Neural cell (in vitro differentiated cells): ENCODE measurements around the gene VWF.

ENCODE experiments used
- MXI1 ChIP-seq: fragments of 450-650 bp; conservative IDR thresholded peaks from 2 replicates; pipeline ENCODE4 v1.6.1; 2014; ENCODE audit warnings: antibody characterized with exemption, mild to moderate bottlenecking; ENCODE audit not compliant: poor library complexity, severe bottlenecking
- POLR2AphosphoS5 ChIP-seq: IDR thresholded peaks from 2 replicates; pipeline ENCODE4 v1.6.1; 2012
- TAF1 ChIP-seq: IDR thresholded peaks from 2 replicates; pipeline ENCODE4 v1.6.1; 2012; ENCODE audit warnings: low read depth
- TF ChIP-seq, protein P1 (sequence below): fragments of 450-650 bp; IDR thresholded peaks from 2 replicates; pipeline ENCODE4 v1.5.1; 2014; ENCODE audit warnings: antibody characterized with exemption, mild to moderate bottlenecking, moderate library complexity; ENCODE audit not compliant: poor library complexity, severe bottlenecking
- TF ChIP-seq, protein P2 (sequence below): IDR thresholded peaks from 2 replicates; pipeline ENCODE4 v1.6.1; 2012; ENCODE audit warnings: borderline replicate concordance

DNA sequence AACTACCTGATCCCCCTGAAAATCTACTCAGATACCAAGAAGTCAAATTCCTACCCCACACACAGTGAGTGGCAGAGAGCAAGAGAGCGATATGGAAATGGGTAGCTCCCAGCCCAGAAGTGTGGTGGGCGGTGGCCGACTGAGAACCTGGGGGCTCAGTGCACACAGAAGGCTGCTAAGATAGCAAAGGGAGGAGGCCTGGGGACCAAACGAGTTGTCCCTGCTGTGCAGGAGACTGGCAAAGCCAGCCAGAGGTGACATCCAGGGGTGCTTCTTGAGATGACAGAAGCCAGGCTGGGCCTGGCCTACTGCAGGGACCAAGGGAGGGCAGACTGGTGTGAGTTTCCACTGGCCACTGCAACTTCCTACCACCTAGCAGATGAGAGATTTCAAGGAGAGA lies 52.9 kb downstream of the VWF start:
- TF ChIP-seq, protein P1, sequence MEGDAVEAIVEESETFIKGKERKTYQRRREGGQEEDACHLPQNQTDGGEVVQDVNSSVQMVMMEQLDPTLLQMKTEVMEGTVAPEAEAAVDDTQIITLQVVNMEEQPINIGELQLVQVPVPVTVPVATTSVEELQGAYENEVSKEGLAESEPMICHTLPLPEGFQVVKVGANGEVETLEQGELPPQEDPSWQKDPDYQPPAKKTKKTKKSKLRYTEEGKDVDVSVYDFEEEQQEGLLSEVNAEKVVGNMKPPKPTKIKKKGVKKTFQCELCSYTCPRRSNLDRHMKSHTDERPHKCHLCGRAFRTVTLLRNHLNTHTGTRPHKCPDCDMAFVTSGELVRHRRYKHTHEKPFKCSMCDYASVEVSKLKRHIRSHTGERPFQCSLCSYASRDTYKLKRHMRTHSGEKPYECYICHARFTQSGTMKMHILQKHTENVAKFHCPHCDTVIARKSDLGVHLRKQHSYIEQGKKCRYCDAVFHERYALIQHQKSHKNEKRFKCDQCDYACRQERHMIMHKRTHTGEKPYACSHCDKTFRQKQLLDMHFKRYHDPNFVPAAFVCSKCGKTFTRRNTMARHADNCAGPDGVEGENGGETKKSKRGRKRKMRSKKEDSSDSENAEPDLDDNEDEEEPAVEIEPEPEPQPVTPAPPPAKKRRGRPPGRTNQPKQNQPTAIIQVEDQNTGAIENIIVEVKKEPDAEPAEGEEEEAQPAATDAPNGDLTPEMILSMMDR, result no peak
- TF ChIP-seq, protein P2, sequence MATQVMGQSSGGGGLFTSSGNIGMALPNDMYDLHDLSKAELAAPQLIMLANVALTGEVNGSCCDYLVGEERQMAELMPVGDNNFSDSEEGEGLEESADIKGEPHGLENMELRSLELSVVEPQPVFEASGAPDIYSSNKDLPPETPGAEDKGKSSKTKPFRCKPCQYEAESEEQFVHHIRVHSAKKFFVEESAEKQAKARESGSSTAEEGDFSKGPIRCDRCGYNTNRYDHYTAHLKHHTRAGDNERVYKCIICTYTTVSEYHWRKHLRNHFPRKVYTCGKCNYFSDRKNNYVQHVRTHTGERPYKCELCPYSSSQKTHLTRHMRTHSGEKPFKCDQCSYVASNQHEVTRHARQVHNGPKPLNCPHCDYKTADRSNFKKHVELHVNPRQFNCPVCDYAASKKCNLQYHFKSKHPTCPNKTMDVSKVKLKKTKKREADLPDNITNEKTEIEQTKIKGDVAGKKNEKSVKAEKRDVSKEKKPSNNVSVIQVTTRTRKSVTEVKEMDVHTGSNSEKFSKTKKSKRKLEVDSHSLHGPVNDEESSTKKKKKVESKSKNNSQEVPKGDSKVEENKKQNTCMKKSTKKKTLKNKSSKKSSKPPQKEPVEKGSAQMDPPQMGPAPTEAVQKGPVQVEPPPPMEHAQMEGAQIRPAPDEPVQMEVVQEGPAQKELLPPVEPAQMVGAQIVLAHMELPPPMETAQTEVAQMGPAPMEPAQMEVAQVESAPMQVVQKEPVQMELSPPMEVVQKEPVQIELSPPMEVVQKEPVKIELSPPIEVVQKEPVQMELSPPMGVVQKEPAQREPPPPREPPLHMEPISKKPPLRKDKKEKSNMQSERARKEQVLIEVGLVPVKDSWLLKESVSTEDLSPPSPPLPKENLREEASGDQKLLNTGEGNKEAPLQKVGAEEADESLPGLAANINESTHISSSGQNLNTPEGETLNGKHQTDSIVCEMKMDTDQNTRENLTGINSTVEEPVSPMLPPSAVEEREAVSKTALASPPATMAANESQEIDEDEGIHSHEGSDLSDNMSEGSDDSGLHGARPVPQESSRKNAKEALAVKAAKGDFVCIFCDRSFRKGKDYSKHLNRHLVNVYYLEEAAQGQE, result no peak
- TF ChIP-seq MXI1 (no peak), POLR2AphosphoS5 (no peak), TAF1 (no peak)
